Tibial artery (tissue), 4 donors: ENCODE results near the gene FXR1.

Experiments
- DNase-seq, 2 donors: peaks; one replicate each; pipeline ENCODE4 v3.0.0-alpha.2; 2019
- H3K27ac ChIP-seq, 2 donors: fragments of 200-600 bp; sonication (generic) in 1 of 2; 1 replicate in 1 of 2; 2 replicates in 1 of 2; pipeline ENCODE4 v1.5.1; 2018 to 2019; ENCODE audit warnings: mild to moderate bottlenecking in 1 of 2
- H3K27me3 ChIP-seq, 2 donors: fragments of 200-600 bp; sonication (generic) in 1 of 2; one replicate each; pipeline versions ENCODE4 v1.5.1 to v1.6.0; 2016 to 2019
- H3K36me3 ChIP-seq, 3 donors: fragments of 200-600 bp; sonication (generic) in 2 of 3; one replicate each; pipeline ENCODE4 v1.5.1; 2016 to 2019; ENCODE audit warnings: mild to moderate bottlenecking in 2 of 3
- H3K4me1 ChIP-seq, 4 donors: fragments of 200-600 bp; sonication (generic) in 2 of 4; 1 replicate in 3 of 4; 2 replicates in 1 of 4; pipeline ENCODE4 v1.5.1; 2016 to 2019
- H3K4me3 ChIP-seq, 2 donors: fragments of 200-600 bp; sonication (generic) in 1 of 2; 1 replicate in 1 of 2; 2 replicates in 1 of 2; pipeline ENCODE4 v1.5.1; 2018 to 2019; ENCODE audit warnings: mild to moderate bottlenecking in 2 of 2
- H3K9me3 ChIP-seq, 3 donors: fragments of 200-600 bp; sonication (generic) in 1 of 3; one replicate each; pipeline ENCODE4 v1.5.1; 2016 to 2019
- intact Hi-C: fragments of 100-400 bp; cut with DNase I; formaldehyde crosslinking; loops from one replicate; pipeline ENCODE4 v1.15.0; 2023; ENCODE audit warnings: low total_unique reads
- TF ChIP-seq, protein P1 (sequence below), 2 experiments: fragments of 200-600 bp in 1 of 2; fragments of 450-650 bp in 1 of 2; IDR thresholded peaks; one replicate each; pipeline ENCODE4 v1.5.1; 2017 to 2019; ENCODE audit warnings: antibody characterized with exemption in 2 of 2, mild to moderate bottlenecking in 1 of 2, moderate library complexity in 1 of 2

FXR1 gene

DNA sequence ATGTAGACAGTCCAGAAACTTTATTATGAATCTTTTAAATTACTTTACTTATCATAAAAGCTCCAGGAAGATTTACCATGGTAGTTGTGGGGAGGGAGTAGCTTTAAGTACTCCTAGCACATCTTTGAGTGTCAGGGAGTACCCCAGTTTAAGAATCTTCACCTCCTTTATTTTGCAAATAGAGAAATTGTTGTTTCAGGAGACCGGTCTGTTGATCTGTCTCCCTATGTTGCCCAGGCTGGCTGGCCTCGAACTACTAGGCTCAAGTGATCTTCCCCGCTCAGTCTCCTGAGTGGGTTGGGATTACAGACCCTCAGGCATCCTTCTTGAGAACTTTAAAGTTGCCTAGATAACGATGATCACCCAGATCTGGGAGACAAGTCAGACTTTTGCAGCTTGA is 11.1 kb downstream of the FXR1 start:
- DNase-seq = no peak
- no peaks in the 10 kb centered on the region for H3K27me3 ChIP-seq
- H3K36me3 ChIP-seq = peaks cover 0 to 4% (median 0%) of the 10 kb centered on the region in 3 donors
- TF ChIP-seq, protein P1, sequence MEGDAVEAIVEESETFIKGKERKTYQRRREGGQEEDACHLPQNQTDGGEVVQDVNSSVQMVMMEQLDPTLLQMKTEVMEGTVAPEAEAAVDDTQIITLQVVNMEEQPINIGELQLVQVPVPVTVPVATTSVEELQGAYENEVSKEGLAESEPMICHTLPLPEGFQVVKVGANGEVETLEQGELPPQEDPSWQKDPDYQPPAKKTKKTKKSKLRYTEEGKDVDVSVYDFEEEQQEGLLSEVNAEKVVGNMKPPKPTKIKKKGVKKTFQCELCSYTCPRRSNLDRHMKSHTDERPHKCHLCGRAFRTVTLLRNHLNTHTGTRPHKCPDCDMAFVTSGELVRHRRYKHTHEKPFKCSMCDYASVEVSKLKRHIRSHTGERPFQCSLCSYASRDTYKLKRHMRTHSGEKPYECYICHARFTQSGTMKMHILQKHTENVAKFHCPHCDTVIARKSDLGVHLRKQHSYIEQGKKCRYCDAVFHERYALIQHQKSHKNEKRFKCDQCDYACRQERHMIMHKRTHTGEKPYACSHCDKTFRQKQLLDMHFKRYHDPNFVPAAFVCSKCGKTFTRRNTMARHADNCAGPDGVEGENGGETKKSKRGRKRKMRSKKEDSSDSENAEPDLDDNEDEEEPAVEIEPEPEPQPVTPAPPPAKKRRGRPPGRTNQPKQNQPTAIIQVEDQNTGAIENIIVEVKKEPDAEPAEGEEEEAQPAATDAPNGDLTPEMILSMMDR (IDR thresholded peaks at IDR 0.05) = no peak
- H3K4me1 ChIP-seq = peaks cover 0 to 73% (median 11%) of the 10 kb centered on the region in 4 donors
- intact Hi-C loops = no loop called here
- H3K9me3 ChIP-seq = no peaks in the 10 kb centered on the region
- no peak overlapping the region for H3K4me3 ChIP-seq
- H3K27ac ChIP-seq = no peak overlapping the region

DNA sequence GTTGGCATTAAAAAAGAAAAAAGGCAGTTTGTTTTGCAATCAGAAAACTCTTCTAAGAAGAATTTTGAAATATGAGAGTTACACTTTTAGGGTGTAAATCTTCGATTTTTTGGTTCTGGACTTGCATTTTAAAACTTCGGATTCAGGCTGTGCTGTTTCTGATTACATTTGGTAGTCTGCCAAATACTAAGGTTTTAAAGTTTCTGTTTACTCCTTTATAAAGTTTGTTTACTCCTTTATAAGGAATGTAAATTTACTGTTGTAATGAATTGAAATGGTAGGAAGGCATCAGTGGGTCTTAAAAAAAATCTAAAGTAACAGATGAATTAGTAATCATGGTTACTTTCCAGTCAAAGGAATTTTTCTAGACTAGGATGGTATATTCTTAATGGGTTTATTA is 14.1 kb downstream of the FXR1 start:
- Histone ChIP-seq H3K36me3 (peaks cover 0 to 6% (median 0%) of the 10 kb centered on the region in 3 donors), H3K9me3 (no peaks in the 10 kb centered on the region), H3K4me3 (no peak overlapping the region), H3K4me1 (peaks cover 0 to 53% (median 7%) of the 10 kb centered on the region in 4 donors), H3K27me3 (no peaks in the 10 kb centered on the region), H3K27ac (no peak overlapping the region)
- DNase-seq = no peak
- intact Hi-C loops = no loop called here
- TF ChIP-seq, protein P1 (IDR thresholded peaks at IDR 0.05) = no peak

DNA sequence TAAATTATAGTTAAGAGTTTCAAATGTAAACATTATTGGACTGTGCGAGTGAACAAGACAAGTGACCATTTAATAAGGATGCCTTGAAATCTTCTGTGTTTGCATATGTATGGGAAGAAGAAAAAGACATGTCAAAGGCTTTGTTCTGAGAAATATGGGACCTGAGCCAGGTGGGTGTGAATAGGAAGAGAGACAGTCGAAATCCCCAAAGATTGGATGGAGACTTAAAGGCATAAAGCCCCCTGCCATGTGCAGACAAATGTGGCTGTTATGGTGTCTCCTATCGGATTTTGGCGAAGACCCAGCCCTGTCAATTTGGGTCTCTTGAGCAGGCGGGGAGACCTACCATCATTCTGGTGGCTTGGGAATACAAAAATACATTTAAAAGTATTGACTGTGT is 16.9 kb downstream of the FXR1 start:
- no peak for DNase-seq
- Histone ChIP-seq H3K27ac (no peak overlapping the region), H3K9me3 (no peaks in the 10 kb centered on the region), H3K4me1 (peaks cover 0 to 28% (median 2%) of the 10 kb centered on the region in 4 donors), H3K27me3 (no peaks in the 10 kb centered on the region), H3K36me3 (peaks cover 0 to 6% (median 0%) of the 10 kb centered on the region in 3 donors), H3K4me3 (no peak overlapping the region)
- TF ChIP-seq, protein P1 (IDR thresholded peaks at IDR 0.05) = no peak
- intact Hi-C loops = no loop called here

DNA sequence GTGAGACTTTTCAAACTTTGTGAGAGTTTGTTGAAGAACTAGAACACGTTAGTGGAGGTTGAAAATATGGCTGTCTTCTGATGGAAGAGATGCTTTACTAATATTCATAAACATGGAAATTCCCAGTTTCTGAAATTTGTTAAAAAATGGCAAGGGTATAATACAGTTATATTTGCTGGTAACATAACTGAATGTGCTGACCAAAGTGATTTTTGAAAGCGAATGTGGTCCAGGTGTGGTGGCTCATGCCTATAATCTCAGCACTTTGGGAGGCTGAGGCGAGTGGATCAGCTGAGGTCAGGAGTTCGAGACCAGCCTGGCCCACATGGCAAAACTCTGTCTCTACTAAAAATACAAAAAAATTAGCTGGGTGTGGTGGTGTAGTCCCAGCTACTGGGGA is 18.1 kb downstream of the FXR1 start:
- Histone ChIP-seq H3K4me3 (no peak overlapping the region), H3K27me3 (no peaks in the 10 kb centered on the region), H3K27ac (no peak overlapping the region), H3K4me1 (peaks cover 0 to 16% (median 2%) of the 10 kb centered on the region in 4 donors), H3K36me3 (peaks cover 0 to 6% (median under 1%) of the 10 kb centered on the region in 3 donors), H3K9me3 (no peaks in the 10 kb centered on the region)
- intact Hi-C loops = no loop called here
- no peak for DNase-seq
- TF ChIP-seq, protein P1 (IDR thresholded peaks at IDR 0.05) = no peak

DNA sequence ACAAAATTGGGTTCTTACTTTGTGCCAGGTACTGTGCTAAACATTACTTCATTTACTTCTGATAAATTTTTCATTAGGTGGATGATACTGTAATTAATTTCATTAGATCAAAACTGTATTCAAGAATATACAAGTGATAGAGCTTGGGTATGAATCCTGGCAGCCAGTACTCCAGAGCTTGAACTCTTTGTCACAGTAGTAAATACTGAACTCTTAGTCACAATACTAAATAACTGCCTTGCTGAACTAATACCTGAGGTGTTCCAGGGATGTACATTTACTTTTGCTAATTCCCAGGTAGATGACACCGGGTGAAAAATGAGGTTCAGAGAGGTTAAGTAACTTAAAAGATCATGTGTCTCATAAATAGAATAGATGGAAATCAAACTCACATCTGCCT is 20.3 kb downstream of the FXR1 start:
- TF ChIP-seq, protein P1 (IDR thresholded peaks at IDR 0.05) = no peak
- H3K4me3 ChIP-seq = no peak overlapping the region
- H3K4me1 ChIP-seq = peaks cover 0 to 4% (median 0%) of the 10 kb centered on the region in 4 donors
- no peak overlapping the region for H3K27ac ChIP-seq
- H3K36me3 ChIP-seq = peaks cover 14 to 18% (median 14%) of the 10 kb centered on the region in 3 donors
- H3K27me3 ChIP-seq = no peaks in the 10 kb centered on the region
- intact Hi-C loops = no loop called here
- no peak for DNase-seq
- H3K9me3 ChIP-seq = no peaks in the 10 kb centered on the region

DNA sequence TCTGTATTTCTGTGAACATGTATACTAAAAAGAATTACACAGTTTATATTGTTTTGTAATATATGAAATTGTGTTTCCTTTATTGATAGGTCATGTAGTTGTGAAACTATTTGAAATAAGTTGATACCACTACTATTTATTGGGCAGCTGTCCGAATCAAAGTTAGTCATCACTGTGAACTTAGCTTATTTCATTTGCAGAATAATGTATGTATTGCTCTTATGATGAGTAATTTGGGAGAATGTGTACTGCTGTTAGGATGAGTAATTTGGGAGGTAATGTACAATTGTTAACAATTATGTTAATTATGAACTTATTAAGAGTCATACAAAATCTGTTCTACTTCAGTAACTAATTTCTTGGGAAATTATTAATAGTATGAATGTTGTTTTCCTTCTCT is 22.2 kb downstream of the FXR1 start:
- H3K4me1 ChIP-seq = peaks cover 0 to 4% (median 0%) of the 10 kb centered on the region in 4 donors
- TF ChIP-seq, protein P1 (IDR thresholded peaks at IDR 0.05) = no peak
- peaks cover 12 to 18% (median 14%) of the 10 kb centered on the region in 3 donors for H3K36me3 ChIP-seq
- H3K27me3 ChIP-seq = no peaks in the 10 kb centered on the region
- H3K4me3 ChIP-seq = no peak overlapping the region
- H3K27ac ChIP-seq = no peak overlapping the region
- no peaks in the 10 kb centered on the region for H3K9me3 ChIP-seq
- intact Hi-C loops = no loop called here
- DNase-seq = no peak
